Peyer's patch (tissue), 4 donors: ENCODE results near the gene GLYATL3.

ENCODE experiments used
- POLR2A ChIP-seq, 2 donors: fragments of 450-650 bp; IDR thresholded peaks; one replicate each; pipeline ENCODE4 v1.5.1; 2017; ENCODE audit warnings: antibody characterized with exemption in 2 of 2, mild to moderate bottlenecking in 2 of 2, moderate library complexity in 2 of 2
- TF ChIP-seq, protein P1 (sequence below), 6 experiments: fragments of 450-650 bp in 4 of 6; fragments of 200-600 bp in 2 of 6; sonication (generic) in 1 of 6; IDR thresholded peaks; one replicate each; pipeline ENCODE4 v1.5.1; 2017 to 2019; ENCODE audit warnings: antibody characterized with exemption in 6 of 6, mild to moderate bottlenecking in 3 of 6, moderate library complexity in 1 of 6

DNA sequence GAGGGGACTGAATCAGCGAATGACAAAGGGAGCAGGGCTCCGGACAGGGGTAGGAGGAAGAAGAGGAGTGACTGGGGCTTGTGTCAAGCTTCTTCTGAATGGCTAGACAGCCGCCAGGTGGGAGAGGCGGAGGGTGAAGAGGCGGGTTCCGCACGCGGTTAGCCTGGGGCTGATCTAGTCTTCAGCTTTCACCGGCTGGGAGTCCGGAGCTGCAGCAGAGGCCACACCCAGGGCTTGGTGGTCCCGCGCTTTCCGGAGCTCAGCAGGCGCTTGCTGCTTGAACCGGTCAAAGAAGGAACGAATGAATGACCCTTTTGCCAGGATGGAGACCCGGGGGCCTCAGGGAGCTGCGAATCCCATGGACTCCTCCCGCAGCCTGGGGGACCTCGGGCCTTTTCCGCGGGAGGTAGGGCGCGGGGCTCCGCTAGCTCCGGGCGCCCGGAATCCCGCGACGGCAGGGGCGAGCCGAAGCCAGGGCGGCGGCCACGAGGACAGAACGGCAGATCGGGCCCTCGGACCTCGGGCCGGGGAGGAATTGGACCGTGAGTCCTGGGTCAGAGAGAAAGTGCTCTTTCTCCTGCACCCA is 50.9 kb downstream of the GLYATL3 start, which contains the start of gene C6orf141:
- TF ChIP-seq, protein P1, sequence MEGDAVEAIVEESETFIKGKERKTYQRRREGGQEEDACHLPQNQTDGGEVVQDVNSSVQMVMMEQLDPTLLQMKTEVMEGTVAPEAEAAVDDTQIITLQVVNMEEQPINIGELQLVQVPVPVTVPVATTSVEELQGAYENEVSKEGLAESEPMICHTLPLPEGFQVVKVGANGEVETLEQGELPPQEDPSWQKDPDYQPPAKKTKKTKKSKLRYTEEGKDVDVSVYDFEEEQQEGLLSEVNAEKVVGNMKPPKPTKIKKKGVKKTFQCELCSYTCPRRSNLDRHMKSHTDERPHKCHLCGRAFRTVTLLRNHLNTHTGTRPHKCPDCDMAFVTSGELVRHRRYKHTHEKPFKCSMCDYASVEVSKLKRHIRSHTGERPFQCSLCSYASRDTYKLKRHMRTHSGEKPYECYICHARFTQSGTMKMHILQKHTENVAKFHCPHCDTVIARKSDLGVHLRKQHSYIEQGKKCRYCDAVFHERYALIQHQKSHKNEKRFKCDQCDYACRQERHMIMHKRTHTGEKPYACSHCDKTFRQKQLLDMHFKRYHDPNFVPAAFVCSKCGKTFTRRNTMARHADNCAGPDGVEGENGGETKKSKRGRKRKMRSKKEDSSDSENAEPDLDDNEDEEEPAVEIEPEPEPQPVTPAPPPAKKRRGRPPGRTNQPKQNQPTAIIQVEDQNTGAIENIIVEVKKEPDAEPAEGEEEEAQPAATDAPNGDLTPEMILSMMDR (IDR thresholded peaks at IDR 0.05) = no peak
- TF ChIP-seq POLR2A (IDR thresholded peaks at IDR 0.05) = no peak
